HEK293 (cell line): ENCODE data around the gene PRR16.

Experiments
- CTCF ChIA-PET: fragments of 350-600 bp; formaldehyde crosslinking; extraction: SDS; loops from one replicate; lab custom pipeline; 2021; ENCODE audit warnings: antibody characterized with exemption; lab: Yijun Ruan, JAX
- POLR2A ChIA-PET: fragments of 300-600 bp; formaldehyde crosslinking; extraction: SDS; loops from one replicate; lab custom pipeline; 2020; ENCODE audit warnings: antibody characterized with exemption, inconsistent platforms; lab: Yijun Ruan, JAX
- H3K27ac ChIP-seq: fragments of 200-500 bp; sonication (Bioruptor generic); 2 replicates; pipeline ENCODE4 v1.5.1; 2014; ENCODE audit warnings: low read depth, low read length, control low read depth, inconsistent platforms; ENCODE audit errors: extremely low read depth
- H3K36me3 ChIP-seq, 2 experiments: fragments of 200-500 bp in 1 of 2; sonication (Bioruptor generic) in 1 of 2; 1 replicate in 1 of 2; 2 replicates in 1 of 2; pipeline ENCODE4 v1.5.1; 2014 to 2017; ENCODE audit warnings: inconsistent platforms in 2 of 2, low read length in 2 of 2; ENCODE audit not compliant: control insufficient read depth in 2 of 2, insufficient read depth in 1 of 2
- H3K4me1 ChIP-seq: fragments of 200-500 bp; sonication (Bioruptor generic); 2 replicates; pipeline ENCODE4 v1.5.1; 2014; ENCODE audit warnings: mild to moderate bottlenecking, low read length, inconsistent platforms; ENCODE audit not compliant: control insufficient read depth, insufficient read depth
- H3K4me3 ChIP-seq: 2 replicates; pipeline ENCODE4 v1.5.1; 2011; ENCODE audit warnings: low read depth, mild to moderate bottlenecking, control low read depth, low read length, moderate library complexity
- H3K9me3 ChIP-seq: fragments of 200-500 bp; sonication (Bioruptor generic); 2 replicates; pipeline ENCODE4 v1.5.1; 2014; ENCODE audit warnings: low read depth, low read length, inconsistent platforms; ENCODE audit not compliant: control insufficient read depth, insufficient read depth
- FEZF1 ChIP-seq: fragments of 450-650 bp; formaldehyde crosslinking; IDR thresholded peaks from 2 replicates; pipeline ENCODE4 v1.5.1; 2016; ENCODE audit warnings: missing biosample characterization, missing genetic modification characterization
- GFI1B ChIP-seq: fragments of 450-650 bp; formaldehyde crosslinking; IDR thresholded peaks from 2 replicates; pipeline ENCODE4 v1.5.1; 2016; ENCODE audit warnings: missing biosample characterization, missing genetic modification characterization
- SETDB1 ChIP-seq: IDR thresholded peaks from one replicate; pipeline ENCODE4 v1.6.1; 2017; ENCODE audit warnings: mild to moderate bottlenecking, low read length, moderate library complexity, mixed read lengths; ENCODE audit not compliant: insufficient read length
- SP2 ChIP-seq: fragments of 450-650 bp; formaldehyde crosslinking; IDR thresholded peaks from 2 replicates; pipeline ENCODE4 v1.5.1; 2016; ENCODE audit warnings: missing biosample characterization, missing genetic modification characterization
- SP3 ChIP-seq: fragments of 450-650 bp; formaldehyde crosslinking; IDR thresholded peaks from 2 replicates; pipeline ENCODE4 v1.5.1; 2016; ENCODE audit warnings: missing biosample characterization, missing genetic modification characterization
- TRIM28 ChIP-seq: IDR thresholded peaks from 2 replicates; pipeline ENCODE4 v1.6.1; 2011; ENCODE audit warnings: low read length, control low read depth, borderline replicate concordance
- ZBTB17 ChIP-seq: fragments of 450-650 bp; formaldehyde crosslinking; IDR thresholded peaks from 2 replicates; pipeline ENCODE4 v1.5.1; 2016; ENCODE audit warnings: missing biosample characterization, missing genetic modification characterization
- ZNF146 ChIP-seq: fragments of 450-650 bp; formaldehyde crosslinking; IDR thresholded peaks from 2 replicates; pipeline ENCODE4 v1.5.1; 2016; ENCODE audit warnings: missing biosample characterization, missing genetic modification characterization
- ZNF174 ChIP-seq: fragments of 450-650 bp; formaldehyde crosslinking; IDR thresholded peaks from 2 replicates; pipeline ENCODE4 v1.5.0; 2017; ENCODE audit warnings: missing biosample characterization, mild to moderate bottlenecking, missing genetic modification characterization
- ZNF184 ChIP-seq: fragments of 450-650 bp; IDR thresholded peaks from 2 replicates; pipeline ENCODE4 v1.5.1; 2018; ENCODE audit warnings: missing biosample characterization, mild to moderate bottlenecking, missing genetic modification characterization
- ZNF2 ChIP-seq: fragments of 450-650 bp; formaldehyde crosslinking; IDR thresholded peaks from 2 replicates; pipeline ENCODE4 v1.5.1; 2016; ENCODE audit warnings: missing biosample characterization, missing genetic modification characterization
- ZNF239 ChIP-seq: fragments of 450-650 bp; formaldehyde crosslinking; IDR thresholded peaks from 2 replicates; pipeline ENCODE4 v1.5.1; 2016; ENCODE audit warnings: missing biosample characterization, missing genetic modification characterization
- ZNF266 ChIP-seq: fragments of 450-650 bp; formaldehyde crosslinking; IDR thresholded peaks from 2 replicates; pipeline ENCODE4 v1.5.1; 2016; ENCODE audit warnings: missing biosample characterization, missing genetic modification characterization, low read depth
- ZNF362 ChIP-seq: fragments of 450-650 bp; formaldehyde crosslinking; IDR thresholded peaks from 2 replicates; pipeline ENCODE4 v1.5.1; 2016; ENCODE audit warnings: missing biosample characterization, missing genetic modification characterization
- ZNF366 ChIP-seq: fragments of 450-650 bp; formaldehyde crosslinking; conservative IDR thresholded peaks from 2 replicates; pipeline ENCODE4 v1.5.1; 2016; ENCODE audit warnings: missing biosample characterization, missing genetic modification characterization
- ZNF423 ChIP-seq: fragments of 450-650 bp; formaldehyde crosslinking; IDR thresholded peaks from 2 replicates; pipeline ENCODE4 v1.5.1; 2016; ENCODE audit warnings: missing biosample characterization, missing genetic modification characterization
- ZNF488 ChIP-seq: fragments of 450-650 bp; formaldehyde crosslinking; IDR thresholded peaks from 2 replicates; pipeline ENCODE4 v1.5.1; 2016; ENCODE audit warnings: missing biosample characterization, missing genetic modification characterization
- ZNF558 ChIP-seq: fragments of 450-650 bp; formaldehyde crosslinking; IDR thresholded peaks from 2 replicates; pipeline ENCODE4 v1.5.1; 2016; ENCODE audit warnings: missing biosample characterization, missing genetic modification characterization
- ZNF561 ChIP-seq: fragments of 450-650 bp; IDR thresholded peaks from 2 replicates; pipeline ENCODE4 v1.5.1; 2018; ENCODE audit warnings: missing biosample characterization, missing genetic modification characterization, borderline replicate concordance
- ZNF600 ChIP-seq: fragments of 450-650 bp; formaldehyde crosslinking; IDR thresholded peaks from 2 replicates; pipeline ENCODE4 v1.5.1; 2016; ENCODE audit warnings: missing biosample characterization, missing genetic modification characterization
- ZNF623 ChIP-seq: fragments of 450-650 bp; formaldehyde crosslinking; IDR thresholded peaks from 2 replicates; pipeline ENCODE4 v1.5.1; 2016; ENCODE audit warnings: missing biosample characterization, missing genetic modification characterization
- ZNF626 ChIP-seq: fragments of 450-650 bp; sonication (Bioruptor Pico); formaldehyde crosslinking; IDR thresholded peaks from 2 replicates; pipeline ENCODE4 v1.5.1; 2018; ENCODE audit warnings: missing biosample characterization, missing genetic modification characterization, inconsistent platforms
- ZNF670 ChIP-seq: fragments of 450-650 bp; formaldehyde crosslinking; IDR thresholded peaks from 2 replicates; pipeline ENCODE4 v1.5.1; 2016; ENCODE audit warnings: missing biosample characterization, missing genetic modification characterization, low read depth
- ZNF692 ChIP-seq: fragments of 450-650 bp; formaldehyde crosslinking; IDR thresholded peaks from 2 replicates; pipeline ENCODE4 v1.5.1; 2016; ENCODE audit warnings: missing biosample characterization, missing genetic modification characterization
- ZNF777 ChIP-seq: fragments of 450-650 bp; formaldehyde crosslinking; IDR thresholded peaks from 2 replicates; pipeline ENCODE4 v1.5.1; 2017; ENCODE audit warnings: missing biosample characterization, missing genetic modification characterization, borderline replicate concordance
- ZSCAN4 ChIP-seq: fragments of 450-650 bp; formaldehyde crosslinking; IDR thresholded peaks from 2 replicates; pipeline ENCODE4 v1.5.1; 2017; ENCODE audit warnings: missing biosample characterization, missing genetic modification characterization
- TF ChIP-seq, protein P1 (sequence below): fragments of 450-650 bp; formaldehyde crosslinking; IDR thresholded peaks from 2 replicates; pipeline ENCODE4 v1.5.1; 2016; ENCODE audit warnings: missing biosample characterization, missing genetic modification characterization

PRR16 gene

DNA sequence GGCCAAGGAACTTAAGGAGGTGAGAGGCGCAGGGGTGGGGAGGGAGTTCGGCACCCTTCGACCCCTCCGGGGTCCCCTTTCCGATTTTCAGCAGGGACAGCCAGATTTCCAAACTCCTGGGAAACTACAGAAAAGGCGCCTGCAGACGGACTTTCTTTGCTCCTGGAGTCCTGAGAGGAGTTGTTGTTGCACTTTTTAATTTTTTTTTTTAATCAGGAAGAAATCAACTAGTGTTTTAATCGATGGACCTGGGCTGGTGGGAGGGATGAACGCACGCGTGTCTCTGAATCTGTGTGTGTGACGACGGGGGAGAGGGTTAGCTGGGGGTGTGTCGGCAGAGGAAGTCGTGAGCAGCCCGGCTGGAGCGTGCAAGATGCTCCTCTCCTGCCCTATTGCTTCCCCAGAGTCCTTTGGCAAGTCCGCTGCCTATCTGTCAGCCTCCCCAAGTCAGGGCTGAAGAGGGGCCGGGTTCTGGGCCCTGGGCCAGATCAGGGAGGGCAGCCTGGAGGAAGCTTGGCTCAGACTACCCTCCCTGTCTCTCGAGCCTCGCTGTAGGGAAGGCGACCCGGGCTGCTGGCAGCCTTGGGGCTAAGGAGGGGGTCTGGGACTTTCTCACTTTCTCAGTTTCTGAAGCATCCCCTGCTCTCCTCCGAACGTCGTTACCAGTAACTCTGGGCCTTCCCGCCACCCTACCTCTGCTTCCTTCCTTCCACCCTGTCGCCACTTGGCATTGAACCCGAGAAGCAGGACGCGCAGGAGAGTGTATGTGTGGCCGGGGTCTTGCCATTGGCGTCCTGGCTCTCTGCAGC, 731 bp downstream of the PRR16 start (continued):
- TF ChIP-seq ZNF692 (tag by site-specific recombination) = no peak
- TF ChIP-seq ZNF239 (tag by site-specific recombination) = no peak
- no peak for TF ChIP-seq ZNF174 (tag by site-specific recombination)
- no peak for TF ChIP-seq ZNF184
- no peak for TF ChIP-seq ZNF558
- TF ChIP-seq ZNF626 (tag by site-specific recombination) = no peak
- TF ChIP-seq SETDB1 = no peak
- no peak for TF ChIP-seq ZNF266

GRCh38 chr5:120465436-120465961, 1.4 kb downstream of the PRR16 start:
- TF ChIP-seq ZBTB17 (tag by site-specific recombination) (no peak), ZNF366 (tag by site-specific recombination) (no peak), SP3 (tag by site-specific recombination) (peak; percentile 26; the same call in 1 of the 2 replicates), GFI1B (tag by site-specific recombination) (no peak), ZNF670 (tag by site-specific recombination) (no peak), SP2 (tag by site-specific recombination) (peak; percentile 13; the same call in 1 of the 2 replicates), ZNF777 (tag by site-specific recombination) (no peak), TRIM28 (no peak), ZSCAN4 (tag by site-specific recombination) (no peak)
- H3K4me3 ChIP-seq = peak overlapping the region; percentile 61
- POLR2A ChIA-PET = no interaction called here
- H3K36me3 ChIP-seq = no peaks in the 10 kb centered on the region
- H3K27ac ChIP-seq = no peak overlapping the region
- H3K9me3 ChIP-seq = no peaks in the 10 kb centered on the region
- CTCF ChIA-PET = interaction anchor here (0.6 kb wide), 1 partner anchor 13 kb away, joined by 3 read pairs; no protein-coding TSS in a partner anchor
- H3K4me1 ChIP-seq = peaks cover 3% of the 10 kb centered on the region; the same call in 1 of the 2 replicates

DNA sequence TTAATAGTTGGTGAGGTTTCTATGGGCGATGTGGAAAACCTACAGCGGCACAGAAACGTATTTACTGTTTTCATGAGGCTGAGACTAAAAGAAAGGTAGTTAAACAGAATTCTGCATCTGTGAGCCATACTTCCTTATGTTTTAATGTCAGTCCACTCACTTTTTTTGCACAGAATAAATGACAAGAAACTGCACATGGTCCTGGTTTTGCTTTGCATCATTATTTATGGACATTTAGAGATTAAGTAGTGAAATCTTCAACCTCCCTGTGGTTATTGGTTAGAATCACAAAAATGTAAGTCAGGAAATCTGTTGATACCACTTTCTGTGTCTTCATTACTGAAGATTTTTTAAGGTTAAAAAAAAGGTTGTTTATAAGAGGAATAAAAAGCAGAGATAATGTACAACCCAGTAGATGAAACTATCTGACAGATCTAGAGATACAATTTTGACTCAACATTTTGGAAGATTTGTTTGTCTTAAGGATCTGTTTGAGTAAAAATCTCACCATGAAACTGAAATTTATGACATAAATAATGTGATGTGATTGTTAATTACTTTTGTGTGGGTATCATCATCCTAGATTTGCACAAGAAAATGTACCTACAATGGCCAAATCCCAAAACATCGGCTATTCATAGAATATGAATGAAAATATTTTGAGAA, 2.4 kb downstream of the PRR16 start:
- Histone ChIP-seq H3K4me3 (no peak overlapping the region), H3K27ac (no peak overlapping the region), H3K4me1 (peaks cover 3% of the 10 kb centered on the region; the same call in 1 of the 2 replicates), H3K9me3 (no peaks in the 10 kb centered on the region), H3K36me3 (no peaks in the 10 kb centered on the region)
- POLR2A ChIA-PET = no interaction called here
- CTCF ChIA-PET = no interaction called here
- TF ChIP-seq ZNF2 (tag by site-specific recombination) (no peak), FEZF1 (tag by site-specific recombination) (no peak), ZNF600 (tag by site-specific recombination) (no peak), ZNF423 (no peak), ZNF488 (tag by site-specific recombination) (no peak), GFI1B (tag by site-specific recombination) (no peak), ZNF670 (tag by site-specific recombination) (no peak), ZNF623 (no peak), ZNF561 (tag by site-specific recombination) (no peak), ZNF146 (tag by site-specific recombination) (no peak), ZNF362 (no peak)
- TF ChIP-seq, protein P1, sequence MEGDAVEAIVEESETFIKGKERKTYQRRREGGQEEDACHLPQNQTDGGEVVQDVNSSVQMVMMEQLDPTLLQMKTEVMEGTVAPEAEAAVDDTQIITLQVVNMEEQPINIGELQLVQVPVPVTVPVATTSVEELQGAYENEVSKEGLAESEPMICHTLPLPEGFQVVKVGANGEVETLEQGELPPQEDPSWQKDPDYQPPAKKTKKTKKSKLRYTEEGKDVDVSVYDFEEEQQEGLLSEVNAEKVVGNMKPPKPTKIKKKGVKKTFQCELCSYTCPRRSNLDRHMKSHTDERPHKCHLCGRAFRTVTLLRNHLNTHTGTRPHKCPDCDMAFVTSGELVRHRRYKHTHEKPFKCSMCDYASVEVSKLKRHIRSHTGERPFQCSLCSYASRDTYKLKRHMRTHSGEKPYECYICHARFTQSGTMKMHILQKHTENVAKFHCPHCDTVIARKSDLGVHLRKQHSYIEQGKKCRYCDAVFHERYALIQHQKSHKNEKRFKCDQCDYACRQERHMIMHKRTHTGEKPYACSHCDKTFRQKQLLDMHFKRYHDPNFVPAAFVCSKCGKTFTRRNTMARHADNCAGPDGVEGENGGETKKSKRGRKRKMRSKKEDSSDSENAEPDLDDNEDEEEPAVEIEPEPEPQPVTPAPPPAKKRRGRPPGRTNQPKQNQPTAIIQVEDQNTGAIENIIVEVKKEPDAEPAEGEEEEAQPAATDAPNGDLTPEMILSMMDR (tag by site-specific recombination) = no peak
